Osteoblast (primary cell): ENCODE data around the gene ZFPM1. TPM values are rescaled to one million over a fixed set of nuclear protein-coding genes. Genes with fewer than 3 reads are reported as not detected.
A peak's percentile ranks its signal among the peaks of the same experiment; 100 is the strongest.

Experiments
- DNase-seq: peaks from one replicate; pipeline ENCODE4 v3.0.0; 2011; ENCODE audit warnings: low spot score, mixed read lengths; ENCODE audit not compliant: insufficient read length; ENCODE audit errors: missing footprints
- H2AFZ ChIP-seq: 2 replicates; pipeline ENCODE4 v1.6.0; 2011; ENCODE audit warnings: mild to moderate bottlenecking, low read length
- H3K27ac ChIP-seq: 2 replicates; pipeline ENCODE4 v1.5.1; 2011; ENCODE audit warnings: mild to moderate bottlenecking, low read depth, low read length, moderate library complexity
- H3K27me3 ChIP-seq: 2 replicates; pipeline ENCODE4 v1.6.0; 2012; ENCODE audit warnings: mild to moderate bottlenecking, control low read depth, inconsistent platforms, low read length, moderate library complexity; ENCODE audit not compliant: insufficient read depth
- H3K36me3 ChIP-seq: 2 replicates; pipeline ENCODE4 v1.5.1; 2011; ENCODE audit warnings: mild to moderate bottlenecking, low read length, control low read depth, moderate library complexity; ENCODE audit not compliant: insufficient read depth
- H3K4me1 ChIP-seq: 2 replicates; pipeline ENCODE4 v1.5.1; 2011; ENCODE audit warnings: mild to moderate bottlenecking, low read length, control low read depth, moderate library complexity; ENCODE audit not compliant: insufficient read depth
- H3K4me2 ChIP-seq: 2 replicates; pipeline ENCODE4 v1.6.0; 2011; ENCODE audit warnings: mild to moderate bottlenecking, low read length; ENCODE audit not compliant: insufficient read depth
- H3K4me3 ChIP-seq: fragments of 200-600 bp; sonication (generic); 3 replicates; pipeline ENCODE4 v1.5.1; 2012; ENCODE audit warnings: mild to moderate bottlenecking, low read length, inconsistent platforms; ENCODE audit not compliant: insufficient read depth
- H3K79me2 ChIP-seq: 2 replicates; pipeline ENCODE4 v1.6.0; 2012; ENCODE audit warnings: mild to moderate bottlenecking, low read length, control low read depth, inconsistent platforms; ENCODE audit not compliant: insufficient read depth
- H3K9me3 ChIP-seq: 2 replicates; pipeline ENCODE4 v1.5.1; 2011; ENCODE audit warnings: low read depth, low read length, control low read depth
- H4K20me1 ChIP-seq: 2 replicates; pipeline ENCODE4 v1.6.0; 2012; ENCODE audit warnings: mild to moderate bottlenecking, low read length, control low read depth; ENCODE audit not compliant: insufficient read depth
- total RNA-seq: library from RNA; depleted of rRNA; stranded (reverse); fragments of >200 nt; gene quantifications from 2 replicates; pipeline ENCODE4 v1.2.3, GENCODE V29; 2012
- TF ChIP-seq, protein P1 (sequence below): IDR thresholded peaks from 2 replicates; pipeline ENCODE4 v1.5.1; 2011; ENCODE audit warnings: mild to moderate bottlenecking, low read depth, low read length, moderate library complexity; ENCODE audit errors: extremely low read depth

ZFPM1 gene
- total RNA-seq, 1 donor = 2.2 TPM

- Histone ChIP-seq H4K20me1 (peaks cover 19% of the 10 kb centered on the region), H3K36me3 (no peaks in the 10 kb centered on the region), H3K9me3 (no peaks in the 10 kb centered on the region), H3K27ac (peak overlapping the region; percentile 19), H3K27me3 (no peaks in the 10 kb centered on the region), H2AFZ (no peak overlapping the region), H3K4me1 (peaks cover 9% of the 10 kb centered on the region), H3K79me2 (peaks cover 11% of the 10 kb centered on the region), H3K4me2 (peak overlapping the region; percentile 64), H3K4me3 (peak overlapping the region; percentile 44)
- TF ChIP-seq, protein P1, sequence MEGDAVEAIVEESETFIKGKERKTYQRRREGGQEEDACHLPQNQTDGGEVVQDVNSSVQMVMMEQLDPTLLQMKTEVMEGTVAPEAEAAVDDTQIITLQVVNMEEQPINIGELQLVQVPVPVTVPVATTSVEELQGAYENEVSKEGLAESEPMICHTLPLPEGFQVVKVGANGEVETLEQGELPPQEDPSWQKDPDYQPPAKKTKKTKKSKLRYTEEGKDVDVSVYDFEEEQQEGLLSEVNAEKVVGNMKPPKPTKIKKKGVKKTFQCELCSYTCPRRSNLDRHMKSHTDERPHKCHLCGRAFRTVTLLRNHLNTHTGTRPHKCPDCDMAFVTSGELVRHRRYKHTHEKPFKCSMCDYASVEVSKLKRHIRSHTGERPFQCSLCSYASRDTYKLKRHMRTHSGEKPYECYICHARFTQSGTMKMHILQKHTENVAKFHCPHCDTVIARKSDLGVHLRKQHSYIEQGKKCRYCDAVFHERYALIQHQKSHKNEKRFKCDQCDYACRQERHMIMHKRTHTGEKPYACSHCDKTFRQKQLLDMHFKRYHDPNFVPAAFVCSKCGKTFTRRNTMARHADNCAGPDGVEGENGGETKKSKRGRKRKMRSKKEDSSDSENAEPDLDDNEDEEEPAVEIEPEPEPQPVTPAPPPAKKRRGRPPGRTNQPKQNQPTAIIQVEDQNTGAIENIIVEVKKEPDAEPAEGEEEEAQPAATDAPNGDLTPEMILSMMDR = peak; percentile 38
- DNase-seq = peak; percentile 95
Measured at GRCh38 chr16:88406096-88407041, 46.7 kb upstream of the ZFPM1 start.

DNA sequence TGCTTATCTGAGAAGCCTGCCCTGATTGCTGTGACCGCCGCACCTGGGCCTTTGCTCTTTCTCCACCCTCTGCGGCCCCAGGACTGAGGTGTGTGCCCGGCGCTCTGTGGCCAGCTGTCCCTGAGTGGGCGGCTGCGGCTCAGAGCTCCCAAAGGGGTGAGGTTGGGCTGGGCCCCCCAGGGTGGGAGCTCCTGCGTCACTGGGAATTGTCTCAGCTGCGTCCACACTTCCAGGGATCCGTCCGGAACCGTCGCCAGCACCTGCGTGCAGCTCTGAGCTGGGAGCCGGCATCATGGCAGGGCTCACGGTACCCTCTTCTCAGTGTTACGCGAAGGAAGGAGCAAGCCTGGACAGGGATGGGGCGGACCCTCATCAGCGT, 46.0 kb upstream of the ZFPM1 start:
- Histone ChIP-seq H3K36me3 (no peaks in the 10 kb centered on the region), H4K20me1 (peaks cover 17% of the 10 kb centered on the region), H3K79me2 (peaks cover 12% of the 10 kb centered on the region), H3K4me2 (no peak overlapping the region), H3K27ac (no peak overlapping the region), H3K27me3 (no peaks in the 10 kb centered on the region), H3K9me3 (no peaks in the 10 kb centered on the region), H3K4me3 (no peak overlapping the region), H2AFZ (no peak overlapping the region), H3K4me1 (peaks cover 9% of the 10 kb centered on the region)
- no peak for DNase-seq
- TF ChIP-seq, protein P1 = no peak

- H3K79me2 ChIP-seq = peaks cover 13% of the 10 kb centered on the region
- TF ChIP-seq, protein P1 = no peak
- no peaks in the 10 kb centered on the region for H3K9me3 ChIP-seq
- no peaks in the 10 kb centered on the region for H3K36me3 ChIP-seq
- no peak overlapping the region for H2AFZ ChIP-seq
- no peaks in the 10 kb centered on the region for H3K27me3 ChIP-seq
- peaks cover 9% of the 10 kb centered on the region for H3K4me1 ChIP-seq
- H3K27ac ChIP-seq = no peak overlapping the region
- H3K4me3 ChIP-seq = no peak overlapping the region
- no peak for DNase-seq
- H4K20me1 ChIP-seq = peaks cover 19% of the 10 kb centered on the region
- no peak overlapping the region for H3K4me2 ChIP-seq
Measured at GRCh38 chr16:88407807-88408206, 45.3 kb upstream of the ZFPM1 start.

DNA sequence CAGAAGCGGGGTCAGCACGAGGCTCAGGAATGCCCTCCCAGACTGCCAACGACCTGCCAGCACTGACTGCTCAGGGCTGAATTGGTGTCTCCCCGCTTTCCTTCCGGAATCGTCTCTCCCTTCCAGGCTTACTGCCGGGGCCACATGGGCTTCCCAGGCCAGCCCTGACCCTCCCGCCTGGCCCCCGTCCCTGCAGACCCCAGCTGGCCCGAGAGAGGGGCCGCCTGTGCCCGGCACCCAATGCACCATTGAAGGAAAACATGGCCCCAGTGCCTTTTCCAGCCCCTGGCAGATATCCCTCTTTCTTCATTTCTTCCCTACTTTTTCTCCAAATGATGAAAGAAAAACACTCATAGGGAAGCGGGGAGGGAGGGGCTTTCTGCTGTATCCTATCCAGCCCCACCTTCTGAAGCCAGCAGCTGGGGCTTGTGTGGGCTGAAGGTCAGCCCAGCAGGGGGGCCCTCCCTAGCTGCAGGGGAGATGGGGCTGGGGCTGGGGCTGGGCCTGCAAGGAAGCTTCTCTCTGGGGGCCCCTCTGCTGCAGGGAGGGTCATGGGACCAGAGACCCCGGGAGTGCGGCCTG, 44.4 kb upstream of the ZFPM1 start:
- Histone ChIP-seq H4K20me1 (peaks cover 15% of the 10 kb centered on the region), H3K27me3 (no peaks in the 10 kb centered on the region), H3K9me3 (no peaks in the 10 kb centered on the region), H2AFZ (no peak overlapping the region), H3K4me1 (peaks cover 9% of the 10 kb centered on the region), H3K27ac (no peak overlapping the region), H3K4me2 (no peak overlapping the region), H3K79me2 (peaks cover 13% of the 10 kb centered on the region), H3K36me3 (no peaks in the 10 kb centered on the region), H3K4me3 (no peak overlapping the region)
- TF ChIP-seq, protein P1 = no peak
- DNase-seq = no peak
